ENCODE measurements around the gene DPYD.

DPYD gene

GRCh38 chr1:97412737-97413136 is 508.1 kb downstream of the DPYD start:
- no peak overlapping the region for H3K4me3 Mint-ChIP-seq
- no peak for DNase-seq
- H3K27ac Mint-ChIP-seq, result no peak overlapping the region
- no peak for ATAC-seq
- H3K9me3 Mint-ChIP-seq, result peaks cover 3% of the 10 kb centered on the region
- no peaks in the 10 kb centered on the region for H3K4me1 Mint-ChIP-seq
- H3K36me3 Mint-ChIP-seq (ENCODE audit: low read depth), result peaks cover 17% of the 10 kb centered on the region
- no peaks in the 10 kb centered on the region for H3K27me3 Mint-ChIP-seq

DNA sequence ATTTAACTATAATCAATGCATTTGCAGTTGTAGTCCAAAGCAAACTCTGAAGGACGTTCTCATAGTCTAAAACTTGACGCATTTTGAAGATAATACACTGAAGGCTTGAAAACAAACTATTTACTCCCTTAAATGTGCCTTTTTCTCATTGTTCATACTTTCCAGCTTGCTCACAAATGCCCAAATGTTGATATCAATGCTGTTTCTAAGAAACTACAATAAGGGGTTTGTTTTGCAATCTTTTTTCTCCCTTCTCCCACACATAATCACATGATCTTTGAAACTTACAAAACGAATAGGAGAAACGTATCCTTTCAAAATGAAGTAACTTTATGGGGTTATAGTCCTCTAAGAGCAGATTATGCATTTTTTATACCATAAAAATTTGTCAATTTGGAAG is 508.7 kb downstream of the DPYD start:
- Mint-ChIP-seq H3K27me3 (no peaks in the 10 kb centered on the region), H3K9me3 (peaks cover 5% of the 10 kb centered on the region), H3K36me3 (ENCODE audit: low read depth) (peaks cover 20% of the 10 kb centered on the region), H3K4me1 (no peaks in the 10 kb centered on the region), H3K27ac (no peak overlapping the region), H3K4me3 (no peak overlapping the region)
- DNase-seq (no peak), ATAC-seq (no peak)

GRCh38 chr1:97396463-97396862 is 524.4 kb downstream of the DPYD start:
- peaks cover 9% of the 10 kb centered on the region for H3K36me3 Mint-ChIP-seq (ENCODE audit: low read depth)
- peaks cover 17% of the 10 kb centered on the region for H3K9me3 Mint-ChIP-seq
- no peak for DNase-seq
- no peaks in the 10 kb centered on the region for H3K4me1 Mint-ChIP-seq
- no peak for ATAC-seq
- H3K27me3 Mint-ChIP-seq, result no peaks in the 10 kb centered on the region
- no peak overlapping the region for H3K27ac Mint-ChIP-seq
- no peak overlapping the region for H3K4me3 Mint-ChIP-seq

DNA sequence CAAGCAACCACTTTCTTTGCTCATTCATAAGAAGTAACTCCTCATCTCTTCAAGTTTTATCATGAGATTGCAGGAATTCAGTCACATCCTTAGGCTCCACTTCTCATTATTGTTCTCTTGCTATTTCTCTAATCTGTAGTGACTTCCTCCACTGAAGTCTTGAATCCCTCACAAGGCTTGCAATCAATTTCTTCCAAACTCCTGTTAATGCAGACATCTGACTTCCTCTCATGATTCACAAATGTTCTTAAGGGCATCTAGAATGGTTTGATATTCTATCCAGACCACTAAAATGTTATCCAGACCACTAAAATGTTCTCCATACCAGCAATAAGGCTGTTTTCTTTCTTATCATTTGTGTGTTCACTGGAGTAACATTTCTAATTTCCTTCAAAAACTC is 528.1 kb downstream of the DPYD start:
- ATAC-seq (no peak), DNase-seq (no peak)
- no peaks in the 10 kb centered on the region for H3K4me1 Mint-ChIP-seq
- peaks cover 9% of the 10 kb centered on the region for H3K36me3 Mint-ChIP-seq (ENCODE audit: low read depth)
- H3K9me3 Mint-ChIP-seq, result peaks cover 12% of the 10 kb centered on the region
- no peak overlapping the region for H3K4me3 Mint-ChIP-seq
- H3K27me3 Mint-ChIP-seq, result no peaks in the 10 kb centered on the region
- H3K27ac Mint-ChIP-seq, result no peak overlapping the region

DNA sequence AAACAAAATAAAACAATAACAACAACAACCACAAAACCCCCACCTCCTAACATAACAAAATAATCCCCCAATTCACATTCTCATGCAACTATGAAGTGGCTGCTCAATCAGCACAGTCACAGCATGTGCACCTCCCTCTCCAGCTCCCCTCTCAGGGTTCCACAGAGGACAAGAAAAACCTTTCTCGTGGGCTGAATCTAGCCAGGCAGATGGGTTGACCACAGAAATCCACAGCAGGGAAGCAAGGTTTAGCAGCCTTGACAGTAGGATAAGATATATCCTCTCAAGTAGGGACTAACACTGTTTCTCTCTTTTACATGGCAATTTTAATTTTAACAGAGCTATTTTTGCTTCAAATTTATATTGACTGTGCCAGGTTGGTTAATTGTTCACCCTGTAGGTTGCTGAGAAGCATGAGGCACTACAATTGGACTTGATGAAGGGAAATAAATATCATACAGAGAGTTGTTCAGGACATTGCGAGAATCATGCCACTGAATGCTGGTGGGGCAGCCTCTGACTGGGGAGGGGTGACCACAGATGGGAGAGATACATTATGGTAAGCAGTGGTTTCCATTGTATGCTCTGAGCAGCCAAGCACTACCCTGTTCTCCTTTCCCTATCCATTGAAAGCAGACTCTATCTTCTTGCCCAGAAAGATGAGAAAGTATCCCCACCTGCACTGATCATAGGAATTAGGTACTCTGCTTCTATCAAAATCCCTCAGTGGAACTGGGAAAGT is 535.1 kb downstream of the DPYD start:
- H3K4me1 Mint-ChIP-seq, result no peaks in the 10 kb centered on the region
- no peak overlapping the region for H3K4me3 Mint-ChIP-seq
- H3K27me3 Mint-ChIP-seq, result no peaks in the 10 kb centered on the region
- H3K9me3 Mint-ChIP-seq, result no peaks in the 10 kb centered on the region
- ATAC-seq (no peak), DNase-seq (no peak)
- peaks cover 5% of the 10 kb centered on the region for H3K36me3 Mint-ChIP-seq (ENCODE audit: low read depth)
- no peak overlapping the region for H3K27ac Mint-ChIP-seq

- Mint-ChIP-seq H3K4me1 (no peaks in the 10 kb centered on the region), H3K27me3 (no peaks in the 10 kb centered on the region), H3K9me3 (no peaks in the 10 kb centered on the region), H3K36me3 (ENCODE audit: low read depth) (peaks cover 5% of the 10 kb centered on the region), H3K4me3 (no peak overlapping the region), H3K27ac (no peak overlapping the region)
- no peak for ATAC-seq
- DNase-seq, result no peak
These were observed 536.4 kb downstream of the DPYD start for GRCh38 chr1:97384294-97384968.

DNA sequence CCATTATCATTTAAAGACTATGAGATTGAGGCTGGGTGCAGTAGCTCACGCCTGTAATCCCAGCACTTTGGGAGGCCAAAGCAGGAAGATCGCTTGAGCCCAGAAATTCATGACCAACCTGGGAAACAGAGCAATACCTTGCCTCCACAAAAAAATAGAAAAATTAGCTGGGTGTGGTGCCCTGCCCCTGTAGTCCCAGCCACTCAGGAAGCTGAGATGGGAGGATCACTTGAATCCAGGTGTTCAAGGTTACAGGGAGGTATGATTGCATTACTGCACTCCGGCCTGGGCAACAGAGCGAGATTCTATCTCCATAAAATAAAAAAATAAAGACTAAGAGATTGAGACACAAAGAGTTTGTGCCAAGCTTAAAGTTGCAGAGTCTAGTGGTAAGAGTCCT is 537.0 kb downstream of the DPYD start:
- Mint-ChIP-seq H3K27ac (no peak overlapping the region), H3K9me3 (no peaks in the 10 kb centered on the region), H3K36me3 (ENCODE audit: low read depth) (peaks cover 5% of the 10 kb centered on the region), H3K4me1 (peaks cover 4% of the 10 kb centered on the region), H3K4me3 (no peak overlapping the region), H3K27me3 (no peaks in the 10 kb centered on the region)
- DNase-seq (no peak), ATAC-seq (no peak)

DNA sequence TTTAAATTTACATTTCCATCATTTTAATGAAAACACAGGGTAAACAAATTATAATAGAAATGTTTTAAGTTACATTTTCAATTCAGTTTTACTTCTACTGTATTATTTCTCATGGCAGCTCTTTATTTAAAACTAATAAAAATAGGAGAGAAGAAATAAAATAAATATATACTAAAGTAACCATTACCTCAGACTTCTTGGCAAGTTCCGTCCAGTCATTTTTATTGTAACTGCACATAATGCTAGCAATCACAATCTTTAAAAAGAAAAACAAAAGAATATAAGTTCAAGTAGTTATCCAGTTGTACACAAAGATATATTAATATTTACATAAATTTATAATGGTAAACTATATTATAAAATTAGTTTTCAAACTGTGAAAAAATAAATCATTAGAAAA is 538.6 kb downstream of the DPYD start:
- H3K36me3 Mint-ChIP-seq (ENCODE audit: low read depth), result peaks cover 5% of the 10 kb centered on the region
- ATAC-seq, result no peak
- H3K27ac Mint-ChIP-seq, result no peak overlapping the region
- no peaks in the 10 kb centered on the region for H3K27me3 Mint-ChIP-seq
- no peaks in the 10 kb centered on the region for H3K9me3 Mint-ChIP-seq
- no peak for DNase-seq
- no peak overlapping the region for H3K4me3 Mint-ChIP-seq
- H3K4me1 Mint-ChIP-seq, result peaks cover 8% of the 10 kb centered on the region

DNA sequence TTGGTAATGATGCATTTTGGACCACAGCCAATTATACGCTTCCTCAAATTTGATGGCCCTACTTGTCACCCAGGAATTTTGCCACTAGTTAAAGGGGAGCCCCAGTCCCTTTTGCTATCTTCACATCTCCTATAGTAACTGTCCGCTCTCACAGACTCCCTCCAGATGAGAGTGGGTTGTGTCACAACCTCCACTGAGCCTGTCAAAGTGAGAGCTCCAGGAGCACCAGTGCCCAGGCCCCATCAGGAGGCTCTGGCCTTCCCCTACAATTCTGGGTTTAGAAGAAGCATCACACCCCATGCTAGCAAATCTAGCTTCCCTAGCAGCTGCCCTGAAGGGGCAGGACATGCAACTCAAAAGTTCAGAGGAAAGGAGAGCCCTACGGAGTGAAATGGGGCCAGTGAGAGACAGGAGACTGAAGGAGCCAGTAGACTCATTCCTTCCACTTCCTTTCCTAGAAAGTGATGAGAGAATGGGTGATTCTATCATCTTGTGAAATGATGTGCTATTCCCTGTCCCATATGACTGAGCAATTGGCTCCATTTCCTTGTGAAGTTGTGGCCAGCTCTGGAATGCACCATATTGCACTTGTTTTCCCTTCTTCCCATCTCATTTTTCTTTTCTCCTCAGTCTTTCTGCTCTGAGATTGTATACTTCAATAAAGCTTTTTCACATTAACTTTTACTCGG is 541.3 kb downstream of the DPYD start:
- H3K27me3 Mint-ChIP-seq, result no peaks in the 10 kb centered on the region
- DNase-seq (no peak), ATAC-seq (no peak)
- peaks cover 2% of the 10 kb centered on the region for H3K36me3 Mint-ChIP-seq (ENCODE audit: low read depth)
- no peak overlapping the region for H3K4me3 Mint-ChIP-seq
- H3K9me3 Mint-ChIP-seq, result no peaks in the 10 kb centered on the region
- H3K27ac Mint-ChIP-seq, result no peak overlapping the region
- peaks cover 8% of the 10 kb centered on the region for H3K4me1 Mint-ChIP-seq

DNA sequence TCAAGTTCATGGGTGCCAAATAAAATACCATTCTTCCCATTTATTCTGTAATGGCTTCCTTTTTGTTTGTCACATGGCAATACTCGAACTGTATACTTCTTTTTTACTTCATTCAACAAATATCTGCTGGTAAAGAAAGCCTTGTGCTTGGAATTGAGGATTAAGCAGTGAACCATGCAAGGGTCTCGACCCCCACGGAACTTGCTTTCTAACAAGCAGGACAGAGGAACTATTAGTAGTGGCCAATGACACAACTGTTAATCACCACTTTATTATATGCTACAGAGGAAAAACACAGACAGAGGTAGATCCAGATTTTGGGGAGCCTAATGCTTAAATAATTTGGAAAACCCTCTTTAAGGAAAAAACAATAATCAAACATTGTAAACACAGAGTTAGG is 542.2 kb downstream of the DPYD start:
- no peak for DNase-seq
- Mint-ChIP-seq H3K4me1 (peaks cover 8% of the 10 kb centered on the region), H3K4me3 (no peak overlapping the region), H3K27ac (no peak overlapping the region), H3K36me3 (ENCODE audit: low read depth) (peaks cover 2% of the 10 kb centered on the region), H3K27me3 (no peaks in the 10 kb centered on the region), H3K9me3 (no peaks in the 10 kb centered on the region)
- no peak for ATAC-seq

GRCh38 chr1:97377432-97378034 is 543.3 kb downstream of the DPYD start:
- Mint-ChIP-seq H3K36me3 (ENCODE audit: low read depth) (no peaks in the 10 kb centered on the region), H3K4me3 (no peak overlapping the region), H3K4me1 (peaks cover 8% of the 10 kb centered on the region), H3K27ac (no peak overlapping the region), H3K27me3 (no peaks in the 10 kb centered on the region), H3K9me3 (no peaks in the 10 kb centered on the region)
- no peak for DNase-seq
- no peak for ATAC-seq

- DNase-seq (no peak), ATAC-seq (no peak)
- no peak overlapping the region for H3K27ac Mint-ChIP-seq
- H3K4me3 Mint-ChIP-seq, result no peak overlapping the region
- peaks cover 4% of the 10 kb centered on the region for H3K4me1 Mint-ChIP-seq
- H3K36me3 Mint-ChIP-seq (ENCODE audit: low read depth), result peaks cover 11% of the 10 kb centered on the region
- no peaks in the 10 kb centered on the region for H3K9me3 Mint-ChIP-seq
- H3K27me3 Mint-ChIP-seq, result no peaks in the 10 kb centered on the region
These were observed 547.8 kb downstream of the DPYD start for GRCh38 chr1:97373000-97373399.

GRCh38 chr1:97372531-97372930 is 548.3 kb downstream of the DPYD start:
- Mint-ChIP-seq H3K4me3 (no peak overlapping the region), H3K36me3 (ENCODE audit: low read depth) (peaks cover 11% of the 10 kb centered on the region), H3K27me3 (no peaks in the 10 kb centered on the region), H3K27ac (no peak overlapping the region), H3K4me1 (peaks cover under 1% of the 10 kb centered on the region), H3K9me3 (no peaks in the 10 kb centered on the region)
- no peak for ATAC-seq
- DNase-seq, result no peak

GRCh38 chr1:97368296-97368695 is 552.5 kb downstream of the DPYD start:
- ATAC-seq, result no peak
- Mint-ChIP-seq H3K4me1 (no peaks in the 10 kb centered on the region), H3K9me3 (peaks cover 10% of the 10 kb centered on the region), H3K27ac (no peak overlapping the region), H3K36me3 (ENCODE audit: low read depth) (peaks cover 21% of the 10 kb centered on the region), H3K4me3 (no peak overlapping the region), H3K27me3 (no peaks in the 10 kb centered on the region)
- no peak for DNase-seq

- Mint-ChIP-seq H3K9me3 (peaks cover 10% of the 10 kb centered on the region), H3K36me3 (ENCODE audit: low read depth) (peaks cover 20% of the 10 kb centered on the region), H3K4me1 (no peaks in the 10 kb centered on the region), H3K27ac (no peak overlapping the region), H3K4me3 (no peak overlapping the region), H3K27me3 (no peaks in the 10 kb centered on the region)
- ATAC-seq, result no peak
- no peak for DNase-seq
These were observed 553.9 kb downstream of the DPYD start for GRCh38 chr1:97366984-97367383.

Measured in activated naive CD8-positive, alpha-beta T cell treated with anti-CD3 and anti-CD28 coated beads, Interleukin-2, amount 50 U/mL, for 24 hours (primary cell).